HEK293 (cell line): ENCODE data around the gene ERMAP.

ENCODE experiments used
- CTCF ChIP-seq: fragments of 450-650 bp; formaldehyde crosslinking; IDR thresholded peaks from 2 replicates; pipeline ENCODE4 v1.5.1; 2016; ENCODE audit warnings: missing biosample characterization, missing genetic modification characterization
- ZNF10 ChIP-seq: fragments of 450-650 bp; formaldehyde crosslinking; IDR thresholded peaks from 2 replicates; pipeline ENCODE4 v1.5.1; 2017; ENCODE audit warnings: missing biosample characterization, missing genetic modification characterization
- ZNF148 ChIP-seq: fragments of 450-650 bp; formaldehyde crosslinking; IDR thresholded peaks from 2 replicates; pipeline ENCODE4 v1.5.0; 2017; ENCODE audit warnings: missing biosample characterization, missing genetic modification characterization, borderline replicate concordance
- ZNF24 ChIP-seq: fragments of 450-650 bp; formaldehyde crosslinking; IDR thresholded peaks from 2 replicates; pipeline ENCODE4 v1.5.1; 2016; ENCODE audit warnings: missing biosample characterization, missing genetic modification characterization
- ZNF274 ChIP-seq, 2 experiments: fragments of 200-500 bp in 1 of 2; fragments of 450-650 bp in 1 of 2; sonication (Bioruptor generic) in 1 of 2; formaldehyde crosslinking in 1 of 2; IDR thresholded peaks; 2 replicates each; pipeline versions ENCODE4 v1.5.1 to v1.6.1; 2014 to 2016; ENCODE audit warnings: borderline replicate concordance in 1 of 2, inconsistent platforms in 1 of 2, low read length in 1 of 2, missing biosample characterization in 1 of 2, missing genetic modification characterization in 1 of 2
- ZNF292 ChIP-seq: fragments of 450-650 bp; formaldehyde crosslinking; IDR thresholded peaks from 2 replicates; pipeline ENCODE4 v1.5.1; 2016; ENCODE audit warnings: low read depth, missing biosample characterization, missing genetic modification characterization, borderline replicate concordance
- ZNF580 ChIP-seq: fragments of 450-650 bp; formaldehyde crosslinking; IDR thresholded peaks from 2 replicates; pipeline ENCODE4 v1.5.1; 2016; ENCODE audit warnings: missing biosample characterization, missing genetic modification characterization
- ZNF843 ChIP-seq: fragments of 450-650 bp; formaldehyde crosslinking; IDR thresholded peaks from 2 replicates; pipeline ENCODE4 v1.5.1; 2016; ENCODE audit warnings: missing biosample characterization, missing genetic modification characterization

GRCh38 chr1:42852608-42852980 lies 35.7 kb downstream of the ERMAP start:
- no peak for TF ChIP-seq CTCF (tag by site-specific recombination)
- no peak for TF ChIP-seq ZNF148 (tag by site-specific recombination)
- no peak for TF ChIP-seq ZNF10 (tag by site-specific recombination)
- TF ChIP-seq ZNF24 (tag by site-specific recombination), result no peak
- TF ChIP-seq ZNF274 (IDR thresholded peaks at IDR 0.05; ENCODE audit: low read length), result no peak
- TF ChIP-seq ZNF274 (tag by site-specific recombination; IDR thresholded peaks at IDR 0.05; ENCODE audit: borderline replicate concordance), result no peak
- TF ChIP-seq ZNF843 (tag by site-specific recombination), result no peak
- no peak for TF ChIP-seq ZNF580 (tag by site-specific recombination)
- no peak for TF ChIP-seq ZNF292 (tag by site-specific recombination)
